HepG2 (cell line): ENCODE data around the gene PRRT2. TPM values are rescaled to one million over a fixed set of nuclear protein-coding genes. Genes with fewer than 3 reads are reported as not detected.
A peak's percentile ranks its signal among the peaks of the same experiment; 100 is the strongest.
"Not testable (repeated sequence)": the region's sequence is repeated elsewhere in the genome, so short reads cannot be mapped to it uniquely, and the experiment has no call there.

Experiments
- ATAC-seq: fragments of 200-7000 bp; cut with Tn5 transposase; 3 replicates; pipeline ENCODE4 v1.9.1; 2020; ENCODE audit warnings: mild to moderate bottlenecking, moderate library complexity
- BruUV-seq: library from RNA; stranded (reverse); fragments of 400-500 nt; replicated peaks from 2 replicates; lab custom pipeline; 2021; lab: Mats Ljungman, UMichigan
- CTCF ChIA-PET: fragments of 300-600 bp; formaldehyde crosslinking; extraction: SDS; loops from one replicate; lab custom pipeline; 2021; ENCODE audit warnings: low total read pairs, inconsistent platforms, low intra/inter-chr PET ratio; lab: Yijun Ruan, JAX
- POLR2A ChIA-PET: fragments of 350-600 bp; sonication (Branson Sonifier 250); formaldehyde crosslinking; loops from one replicate; lab custom pipeline; 2020; ENCODE audit warnings: antibody characterized with exemption, inconsistent platforms; lab: Yijun Ruan, JAX
- DNase-seq: peaks from one replicate; pipeline ENCODE4 v3.0.0-alpha.2; 2015; ENCODE audit warnings: low spot score
- FAIRE-seq: peaks from 3 replicates; lab custom pipeline; 2011; peaks lifted over from hg19 to GRCh38; lab: Jason Lieb, UNC
- H2AFZ ChIP-seq: one replicate; pipeline ENCODE4 v1.6.1; 2011; ENCODE audit warnings: low read length, inconsistent platforms
- H3K27ac ChIP-seq: fragments of 300-600 bp; 3 replicates; pipeline ENCODE4 v1.8.0; 2011; ENCODE audit warnings: mixed run types, mild to moderate bottlenecking, mixed read lengths, low read length, inconsistent platforms; ENCODE audit not compliant: insufficient read depth; ENCODE audit errors: extremely low read length
- H3K27me3 ChIP-seq, 2 experiments: fragments of 200-600 bp in 1 of 2; 2 replicates in 1 of 2; 3 replicates in 1 of 2; pipeline versions ENCODE4 v1.6.0 to v1.8.0; 2011; ENCODE audit warnings: low read length in 2 of 2, mild to moderate bottlenecking in 2 of 2, moderate library complexity in 2 of 2, inconsistent platforms in 1 of 2; ENCODE audit not compliant: insufficient read depth in 2 of 2, control insufficient read depth in 1 of 2
- H3K36me3 ChIP-seq, 2 experiments: fragments of 200-600 bp in 1 of 2; replicated peaks in 1 of 2; 2 replicates in 1 of 2; 3 replicates in 1 of 2; pipeline versions ENCODE4 v1.5.1 to v1.8.0; 2011; ENCODE audit warnings: low read length in 2 of 2, inconsistent platforms in 1 of 2; ENCODE audit not compliant: insufficient read depth in 2 of 2, control insufficient read depth in 1 of 2
- H3K4me1 ChIP-seq: 2 replicates; pipeline ENCODE4 v1.5.1; 2012; ENCODE audit warnings: low read length, inconsistent platforms; ENCODE audit not compliant: insufficient read depth
- H3K4me2 ChIP-seq: 2 replicates; pipeline ENCODE4 v1.6.0; 2011; ENCODE audit warnings: low read depth, low read length, inconsistent platforms
- H3K4me3 ChIP-seq, 3 experiments: fragments of 200-600 bp in 1 of 3; sonication (generic), shearing (Covaris generic) in 1 of 3; replicated peaks in 1 of 3; 2 replicates each; pipeline ENCODE4 v1.5.1; 2011 to 2016; ENCODE audit warnings: low read length in 3 of 3, inconsistent platforms in 2 of 3, low read depth in 2 of 3, mild to moderate bottlenecking in 2 of 3, control low read depth in 1 of 3, mixed read lengths in 1 of 3; ENCODE audit not compliant: insufficient read depth in 1 of 3
- H3K79me2 ChIP-seq: one replicate; pipeline ENCODE4 v1.6.1; 2011; ENCODE audit warnings: low read length, inconsistent platforms; ENCODE audit not compliant: insufficient read depth
- H3K9ac ChIP-seq: 2 replicates; pipeline ENCODE4 v1.6.0; 2011; ENCODE audit warnings: mild to moderate bottlenecking, low read depth, low read length, inconsistent platforms; ENCODE audit not compliant: insufficient read depth
- H3K9me3 ChIP-seq: 2 replicates; pipeline ENCODE4 v1.5.1; 2012; ENCODE audit warnings: mild to moderate bottlenecking, low read length
- H4K20me1 ChIP-seq: 2 replicates; pipeline ENCODE4 v1.6.0; 2011; ENCODE audit warnings: inconsistent platforms, mild to moderate bottlenecking, low read length, moderate library complexity; ENCODE audit not compliant: insufficient read depth
- ATF3 ChIP-seq: sonication (generic); formaldehyde crosslinking; IDR thresholded peaks from 2 replicates; pipeline ENCODE4 v1.4.0; 2020; ENCODE audit warnings: missing genetic modification reagents
- ATF4 ChIP-seq, 2 experiments: fragments of 450-650 bp in 1 of 2; sonication (generic) in 1 of 2; formaldehyde crosslinking; IDR thresholded peaks; 2 replicates each; pipeline versions ENCODE4 v1.5.0 to v1.8.0; 2020 to 2022; ENCODE audit warnings: mild to moderate bottlenecking in 1 of 2, missing genetic modification reagents in 1 of 2
- CEBPB ChIP-seq: IDR thresholded peaks from 2 replicates; pipeline ENCODE4 v1.6.1; 2011; ENCODE audit warnings: low read depth, low read length, improper control_type of control experiment, borderline replicate concordance
- CEBPG ChIP-seq: IDR thresholded peaks from 2 replicates; pipeline ENCODE4 v1.6.1; 2016
- HNF4A ChIP-seq: sonication (generic); formaldehyde crosslinking; IDR thresholded peaks from 2 replicates; pipeline ENCODE4 v1.4.0; 2020; ENCODE audit warnings: missing genetic modification reagents
- SALL1 ChIP-seq: sonication (generic); formaldehyde crosslinking; IDR thresholded peaks from 2 replicates; pipeline ENCODE4 v1.8.0; 2022; ENCODE audit warnings: mild to moderate bottlenecking, missing genetic modification reagents
- ZFP91 ChIP-seq: sonication (generic); formaldehyde crosslinking; IDR thresholded peaks from 2 replicates; pipeline ENCODE4 v1.9.0; 2022; ENCODE audit warnings: missing genetic modification reagents, mild to moderate bottlenecking, borderline replicate concordance
- ZHX1 ChIP-seq: sonication (generic); formaldehyde crosslinking; IDR thresholded peaks from 2 replicates; pipeline ENCODE4 v1.8.1; 2022; ENCODE audit warnings: low read depth, mild to moderate bottlenecking, missing genetic modification reagents
- ZMYM3 ChIP-seq: sonication (generic); formaldehyde crosslinking; IDR thresholded peaks from 2 replicates; pipeline ENCODE4 v1.5.1; 2020; ENCODE audit warnings: mild to moderate bottlenecking, missing genetic modification reagents
- ZNF362 ChIP-seq: sonication (generic); formaldehyde crosslinking; IDR thresholded peaks from 2 replicates; pipeline ENCODE4 v1.4.0; 2020; ENCODE audit warnings: missing genetic modification reagents, mild to moderate bottlenecking, borderline replicate concordance
- ZNF460 ChIP-seq: sonication (generic); formaldehyde crosslinking; IDR thresholded peaks from 2 replicates; pipeline ENCODE4 v1.5.1; 2020; ENCODE audit warnings: missing genetic modification reagents, mild to moderate bottlenecking, borderline replicate concordance
- ZNF572 ChIP-seq: sonication (generic); formaldehyde crosslinking; IDR thresholded peaks from 2 replicates; pipeline ENCODE4 v1.5.1; 2020; ENCODE audit warnings: mild to moderate bottlenecking, missing genetic modification reagents
- ZNF770 ChIP-seq: sonication (generic); formaldehyde crosslinking; IDR thresholded peaks from 2 replicates; pipeline ENCODE4 v1.5.0; 2020; ENCODE audit warnings: mild to moderate bottlenecking, missing genetic modification reagents
- WGBS: methylation state at CpG from one replicate; pipeline ENCODE4 v1.1.6; 2017; ENCODE audit warnings: low lambda C conversion rate; 5-methylcytosine and 5-hydroxymethylcytosine counted together
- in situ Hi-C: cut with HindIII; loops from 2 replicates; pipeline ENCODE4 v1.10.0; 2017; ENCODE audit warnings: low pct_unique_long_range_greater_than_20kb; ENCODE audit not compliant: extremely low pct_ligation_motif_present
- intact Hi-C: fragments of 100-400 bp; cut with micrococcal nuclease; formaldehyde crosslinking; loops from one replicate; pipeline ENCODE4 v1.10.0; 2022; ENCODE audit not compliant: unreplicated experiment
- polyA plus RNA-seq, 8 experiments: library from polyadenylated mRNA; depleted of rRNA in 3 of 8; stranded (reverse) in 7 of 8; unstranded in 1 of 8; fragments of >200 nt; fragmentation: Illumina TruSeq in 4 of 8; extraction: Trizol in 4 of 8; gene quantifications; 2 replicates each; pipeline versions ENCODE4 v1.2.1 to v1.2.3, GENCODE V29; 2011 to 2016; ENCODE audit warnings: low read depth in 4 of 8, missing spikeins in 1 of 8, mixed read lengths in 1 of 8; ENCODE audit not compliant: insufficient read depth in 1 of 8
- total RNA-seq, 5 experiments: library from RNA; depleted of rRNA; stranded (reverse); fragments of >200 nt; fragmentation: Illumina TruSeq; extraction: Trizol; gene quantifications; 2 replicates each; pipeline ENCODE4 v1.2.3, GENCODE V29; 2016; ENCODE audit warnings: low read depth in 1 of 5

The PRRT2 gene
- total and polyA plus RNA-seq, 2 of the 13 experiments (the other 11 are each of a cell fraction or from before 2014, with no cell fraction given), result 0.51 to 1.1 TPM

- H3K4me3 ChIP-seq, CTCF ChIA-PET, H2AFZ ChIP-seq, H3K27me3 ChIP-seq, DNase-seq, H3K9ac ChIP-seq, H4K20me1 ChIP-seq, H3K36me3 ChIP-seq, in situ Hi-C loops, intact Hi-C loops, FAIRE-seq, H3K9me3 ChIP-seq, H3K79me2 ChIP-seq, BruUV-seq: not testable (repeated sequence)
- ATAC-seq, result peak; percentile 42; the same call in 2 of the 3 replicates
- TF ChIP-seq ATF4 (CRISPR knock-in tag; IDR thresholded peaks at IDR 0.05) (peak in 1 of 2 experiments; percentile 51; a peak in 1 of 4 replicates), HNF4A (0 out of 2 replicates have a peak, but pooled peaks have one; percentile 8), ZHX1 (CRISPR knock-in tag) (peak; percentile 34; the same call in 1 of the 2 replicates), CEBPG (CRISPR knock-in tag) (peak; percentile 79), ZNF362 (CRISPR knock-in tag) (peak; percentile 62; the same call in 1 of the 2 replicates), ZNF460 (CRISPR knock-in tag) (peak; percentile 95), SALL1 (CRISPR knock-in tag) (0 out of 2 replicates have a peak, but pooled peaks have one; percentile 19), ZNF770 (CRISPR knock-in tag) (peak; percentile 24; the same call in 1 of the 2 replicates), ZNF572 (CRISPR knock-in tag) (0 out of 2 replicates have a peak, but pooled peaks have one; percentile 23), ZMYM3 (CRISPR knock-in tag) (peak; percentile 87), ZFP91 (CRISPR knock-in tag) (0 out of 2 replicates have a peak, but pooled peaks have one; percentile 5), ATF3 (CRISPR knock-in tag) (peak; percentile 78), CEBPB (peak; percentile 47; the same call in 1 of the 2 replicates)
- Histone ChIP-seq H3K4me1 (peaks cover 58% of the 10 kb centered on the region), H3K4me2 (peak overlapping the region; percentile 41; the same call in 1 of the 2 replicates), H3K27ac (peak overlapping the region; percentile 20)
- 52% methylated on average over 7 of the region's 7 CpGs for whole genome bisulfite sequencing
- POLR2A ChIA-PET, result interaction anchor here (0.7 to 2.3 kb wide), 5 partner anchors 9 to 58 kb away, joined by 3 to 9 read pairs (median 4); partner anchors contain the start of genes KIF22 and PAGR1
These were observed 39.7 kb upstream of the PRRT2 start for GRCh38 chr16:29772330-29772729.
